HepG2 (cell line): ENCODE measurements around the gene PRSS2.

Experiments
- ARNTL ChIP-seq: sonication (generic); formaldehyde crosslinking; IDR thresholded peaks from 2 replicates; pipeline ENCODE4 v1.4.0; 2020; ENCODE audit warnings: mild to moderate bottlenecking, missing genetic modification reagents
- BATF2 ChIP-seq: sonication (generic); formaldehyde crosslinking; IDR thresholded peaks from 2 replicates; pipeline ENCODE4 v1.8.0; 2022; ENCODE audit warnings: mild to moderate bottlenecking, missing genetic modification reagents, moderate library complexity
- CTCF ChIP-seq: sonication (generic); formaldehyde crosslinking; IDR thresholded peaks from 2 replicates; pipeline ENCODE4 v1.5.0; 2020; ENCODE audit warnings: mild to moderate bottlenecking, missing genetic modification reagents, moderate library complexity
- E2F1 ChIP-seq: sonication (generic); formaldehyde crosslinking; IDR thresholded peaks from 2 replicates; pipeline ENCODE4 v1.5.0; 2020; ENCODE audit warnings: missing genetic modification reagents
- ZNF766 ChIP-seq: sonication (generic); formaldehyde crosslinking; IDR thresholded peaks from 2 replicates; pipeline ENCODE4 v1.5.0; 2020; ENCODE audit warnings: missing genetic modification reagents, borderline replicate concordance

- no peak for TF ChIP-seq ARNTL
- TF ChIP-seq E2F1 (CRISPR knock-in tag): no peak
- no peak for TF ChIP-seq CTCF (CRISPR knock-in tag)
- TF ChIP-seq BATF2: no peak
- no peak for TF ChIP-seq ZNF766 (CRISPR knock-in tag)
Measured at GRCh38 chr7:142800088-142800487, 29.3 kb downstream of the PRSS2 start.
